ENCODE data around the gene SLC9B1.

- TF ChIP-seq POLR2A (IDR thresholded peaks at IDR 0.05; ENCODE audit: control extremely low read depth in 1 of 2, low read depth in 2 of 2, low read length in 2 of 2) (no peak), TAF1 (IDR thresholded peaks at IDR 0.05; ENCODE audit: low read depth, low read length) (no peak), SUZ12 (IDR thresholded peaks at IDR 0.05; ENCODE audit: low read length) (no peak), SP2 (IDR thresholded peaks at IDR 0.05; ENCODE audit: low read length) (no peak), HDAC2 (IDR thresholded peaks at IDR 0.05; ENCODE audit: borderline replicate concordance in 1 of 2, low read depth in 2 of 2, low read length in 2 of 2) (no peak), USF2 (IDR thresholded peaks at IDR 0.05; ENCODE audit: low read length) (no peak), ATF2 (IDR thresholded peaks at IDR 0.05; ENCODE audit: low read length) (no peak), RAD21 (IDR thresholded peaks at IDR 0.05 in 1 of 2, conservative IDR thresholded peaks at IDR 0.05 in 1 of 2; ENCODE audit: low read depth in 2 of 2, low read length in 2 of 2) (no peak), EP300 (IDR thresholded peaks at IDR 0.05; ENCODE audit: borderline replicate concordance in 1 of 2, low read depth in 2 of 2, low read length in 2 of 2) (no peak), HDAC6 (IDR thresholded peaks at IDR 0.05; ENCODE audit: low read depth, low read length) (no peak), GABPA (IDR thresholded peaks at IDR 0.05; ENCODE audit: borderline replicate concordance, insufficient read depth, low read length) (no peak), POLR2AphosphoS5 (IDR thresholded peaks at IDR 0.05; ENCODE audit: low read depth, low read length) (no peak)
- TF ChIP-seq, protein P1, sequence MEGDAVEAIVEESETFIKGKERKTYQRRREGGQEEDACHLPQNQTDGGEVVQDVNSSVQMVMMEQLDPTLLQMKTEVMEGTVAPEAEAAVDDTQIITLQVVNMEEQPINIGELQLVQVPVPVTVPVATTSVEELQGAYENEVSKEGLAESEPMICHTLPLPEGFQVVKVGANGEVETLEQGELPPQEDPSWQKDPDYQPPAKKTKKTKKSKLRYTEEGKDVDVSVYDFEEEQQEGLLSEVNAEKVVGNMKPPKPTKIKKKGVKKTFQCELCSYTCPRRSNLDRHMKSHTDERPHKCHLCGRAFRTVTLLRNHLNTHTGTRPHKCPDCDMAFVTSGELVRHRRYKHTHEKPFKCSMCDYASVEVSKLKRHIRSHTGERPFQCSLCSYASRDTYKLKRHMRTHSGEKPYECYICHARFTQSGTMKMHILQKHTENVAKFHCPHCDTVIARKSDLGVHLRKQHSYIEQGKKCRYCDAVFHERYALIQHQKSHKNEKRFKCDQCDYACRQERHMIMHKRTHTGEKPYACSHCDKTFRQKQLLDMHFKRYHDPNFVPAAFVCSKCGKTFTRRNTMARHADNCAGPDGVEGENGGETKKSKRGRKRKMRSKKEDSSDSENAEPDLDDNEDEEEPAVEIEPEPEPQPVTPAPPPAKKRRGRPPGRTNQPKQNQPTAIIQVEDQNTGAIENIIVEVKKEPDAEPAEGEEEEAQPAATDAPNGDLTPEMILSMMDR (IDR thresholded peaks at IDR 0.05; ENCODE audit: control extremely low read depth in 1 of 3, insufficient read depth in 1 of 3, low read depth in 1 of 3, low read length in 3 of 3) = no peak
Measured at GRCh38 chr4:103012060-103012459, 7.4 kb downstream of the SLC9B1 start.

All from H1 (cell line).